Renal cortex interstitium (tissue), 11 donors: ENCODE results near the gene DNAH11. TPM values are rescaled to one million over a fixed set of nuclear protein-coding genes. Genes with fewer than 3 reads are reported as not detected.

ENCODE experiments used
- DNase-seq, 11 donors: peaks; one replicate each; pipeline ENCODE4 v3.0.0-alpha.2; 2013; ENCODE audit warnings: low read depth in 9 of 11, low spot score in 4 of 11; ENCODE audit errors: extremely low read depth in 1 of 11
- polyA plus RNA-seq, 3 donors: library from polyadenylated mRNA; unstranded; fragments of 120-200 nt; gene quantifications; one replicate each; pipeline ENCODE4 v1.2.1, GENCODE V29; 2013; ENCODE audit not compliant: insufficient read length in 3 of 3

DNAH11 gene
- polyA plus RNA-seq, 3 donors, result 0.78 to 4.3 (median 1.8) TPM

DNA sequence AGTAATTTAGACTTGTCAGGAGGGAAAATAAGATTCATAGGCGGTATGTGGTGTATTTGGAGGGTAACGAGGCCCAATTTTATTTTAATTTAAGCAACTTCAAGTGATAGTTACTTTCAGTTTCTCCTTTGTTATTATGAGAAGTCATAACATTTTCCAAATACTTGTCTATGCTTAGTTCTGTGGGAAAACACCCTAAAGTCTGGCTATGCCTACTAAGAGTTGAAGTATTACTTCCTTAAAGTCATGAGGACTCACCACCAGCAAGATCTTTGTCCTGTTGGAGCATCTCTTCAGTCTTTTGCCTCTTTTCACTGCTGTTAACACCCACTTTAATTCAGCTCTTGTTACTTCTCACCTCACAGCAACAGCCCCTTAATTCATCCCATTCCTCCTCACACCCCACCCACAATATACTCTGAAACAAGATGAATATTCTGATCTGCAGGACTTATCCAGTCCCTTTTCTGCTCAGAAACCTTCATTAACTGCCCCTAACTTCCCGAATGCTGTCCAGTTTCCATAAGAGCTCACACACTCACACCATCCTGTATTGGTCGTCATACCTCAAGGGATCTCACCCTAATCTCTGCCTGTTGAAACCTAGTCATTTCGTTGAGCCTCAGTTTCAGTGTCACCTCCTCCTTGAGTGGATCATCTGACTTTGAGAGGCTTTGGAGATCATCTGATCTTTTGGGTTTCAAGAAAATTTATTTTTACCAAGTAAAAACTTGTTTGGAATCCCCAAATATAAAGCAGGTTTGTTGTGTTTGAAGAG lies 61.3 kb downstream of the DNAH11 start:
- DNase-seq, result no peak

DNA sequence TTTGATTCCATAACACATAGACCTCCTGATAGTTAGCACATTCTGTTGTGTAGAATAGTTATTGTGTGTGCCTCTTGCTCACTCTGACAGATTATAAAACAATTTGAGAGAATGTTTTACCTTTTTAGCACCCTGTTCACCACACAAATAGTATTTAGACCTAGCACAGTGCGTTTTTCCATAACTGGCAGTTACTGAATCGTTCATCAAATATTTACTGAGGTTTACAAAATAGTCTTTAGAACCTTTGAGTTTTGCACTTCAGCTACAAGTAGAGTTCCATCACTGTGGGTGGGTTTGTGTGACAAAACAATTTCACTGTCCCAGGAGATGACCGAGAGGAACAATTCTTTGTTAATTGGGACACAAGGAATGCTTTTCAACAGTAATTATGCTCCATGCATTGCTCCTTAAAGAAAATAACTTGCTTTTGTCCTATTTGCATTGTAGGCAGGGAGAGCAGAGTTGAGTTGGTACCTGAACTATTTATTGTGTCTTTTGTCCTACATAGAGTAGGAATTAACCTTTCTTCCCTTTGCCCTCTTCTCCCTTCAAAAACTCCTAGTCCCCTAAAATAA lies 62.3 kb downstream of the DNAH11 start:
- no peak for DNase-seq

DNA sequence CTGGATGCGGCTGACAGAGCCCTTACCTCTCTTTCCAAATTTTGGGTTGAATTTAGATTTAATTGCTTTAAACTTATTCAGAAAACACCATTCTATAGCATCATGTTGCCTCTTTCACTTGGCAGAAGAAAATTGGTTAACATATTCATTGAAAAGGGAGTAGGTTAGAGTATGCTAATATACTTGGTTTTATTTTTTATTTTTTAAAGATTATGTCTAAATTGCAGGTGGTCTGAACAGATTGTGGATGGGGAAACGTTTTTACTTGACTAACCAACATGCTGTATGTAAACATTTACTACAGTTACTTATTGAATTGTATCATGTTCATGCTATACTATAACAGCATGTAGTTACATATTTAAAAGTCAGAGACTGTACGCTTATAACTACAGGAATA lies 65.6 kb downstream of the DNAH11 start:
- DNase-seq, result no peak

DNA sequence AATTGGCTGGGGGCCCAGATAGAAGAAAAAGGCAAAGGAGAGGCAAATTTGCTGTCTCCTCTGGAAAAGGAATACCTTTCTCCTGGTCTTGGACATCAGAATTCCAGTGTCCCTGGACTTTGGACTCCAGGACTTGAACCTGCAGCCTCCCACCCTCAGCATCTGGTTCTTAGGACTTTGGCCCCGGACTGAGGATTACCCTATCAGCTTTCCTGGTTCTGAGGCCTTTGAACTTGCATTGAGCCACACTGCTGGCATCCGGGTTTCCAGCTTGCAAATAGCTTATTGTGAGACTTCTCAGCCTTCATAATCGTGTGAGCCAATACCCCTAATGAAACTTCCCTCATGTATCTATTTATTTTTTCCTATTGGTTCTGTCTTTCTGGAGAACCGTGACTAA lies 68.3 kb downstream of the DNAH11 start:
- no peak for DNase-seq

DNA sequence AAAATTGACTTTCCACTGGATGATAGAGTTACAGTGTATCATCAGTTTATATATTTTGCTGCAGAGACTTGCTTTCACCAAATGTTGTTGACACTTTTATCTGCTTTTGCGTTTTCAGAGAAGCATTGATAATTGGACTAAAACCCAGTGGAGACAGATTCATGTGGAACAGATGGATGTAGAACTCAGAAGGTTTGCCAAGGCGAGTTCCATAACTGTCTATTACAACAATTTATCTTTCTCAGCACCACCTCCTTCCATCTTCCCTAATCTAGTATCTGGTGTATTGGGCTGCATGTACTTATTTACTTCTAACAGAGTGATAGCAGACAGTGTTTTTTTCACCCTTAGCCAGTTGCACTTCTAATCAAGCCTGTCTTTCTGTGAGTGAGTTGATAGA lies 73.3 kb downstream of the DNAH11 start:
- DNase-seq, result no peak

DNA sequence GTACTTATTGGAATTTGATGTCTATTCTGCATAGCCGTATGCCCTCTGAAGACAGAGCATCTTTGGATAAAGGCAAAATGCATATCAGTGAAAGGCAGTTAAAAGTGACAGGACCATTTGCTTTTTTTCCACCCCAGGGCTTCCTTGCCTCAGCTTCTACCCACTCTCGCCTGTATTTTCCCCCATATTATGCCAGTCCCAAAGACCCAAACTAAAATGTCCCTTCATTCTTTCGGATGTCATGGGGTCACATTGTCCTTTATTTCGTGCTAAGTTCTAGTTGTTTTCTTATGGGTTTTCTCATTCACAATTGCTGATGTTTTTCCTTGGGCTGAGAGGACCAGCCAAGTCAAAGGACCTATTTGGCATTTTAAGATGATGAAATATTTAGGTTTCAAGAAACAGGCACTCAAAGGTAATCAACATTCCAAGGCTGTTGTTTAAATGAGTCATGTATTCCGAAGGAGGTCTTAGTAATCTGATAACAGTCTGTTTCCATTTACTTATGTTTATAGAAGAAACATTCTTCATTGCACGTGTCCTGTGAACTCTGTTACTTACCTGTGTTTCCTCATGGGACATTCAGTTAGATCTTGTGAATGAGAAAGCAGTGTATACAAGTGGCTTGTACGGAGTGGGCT lies 74.1 kb downstream of the DNAH11 start:
- DNase-seq, result no peak

DNA sequence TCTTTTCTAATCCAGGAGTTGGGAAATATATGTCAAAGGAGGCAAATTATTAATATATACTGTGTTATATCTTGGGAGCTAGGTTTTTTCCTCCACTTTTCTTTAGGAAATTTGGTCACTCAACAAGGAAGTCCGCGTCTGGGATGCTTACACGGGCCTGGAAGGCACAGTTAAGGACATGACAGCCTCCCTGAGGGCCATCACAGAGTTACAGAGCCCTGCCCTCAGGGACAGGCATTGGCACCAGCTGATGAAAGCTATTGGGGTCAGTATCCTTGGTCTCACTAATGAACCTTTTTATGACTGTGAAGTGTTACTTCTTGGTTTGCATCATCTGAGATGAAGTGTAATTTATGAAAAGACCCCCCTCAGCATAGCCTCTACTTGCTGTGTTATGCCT lies 74.7 kb downstream of the DNAH11 start:
- DNase-seq, result no peak

DNA sequence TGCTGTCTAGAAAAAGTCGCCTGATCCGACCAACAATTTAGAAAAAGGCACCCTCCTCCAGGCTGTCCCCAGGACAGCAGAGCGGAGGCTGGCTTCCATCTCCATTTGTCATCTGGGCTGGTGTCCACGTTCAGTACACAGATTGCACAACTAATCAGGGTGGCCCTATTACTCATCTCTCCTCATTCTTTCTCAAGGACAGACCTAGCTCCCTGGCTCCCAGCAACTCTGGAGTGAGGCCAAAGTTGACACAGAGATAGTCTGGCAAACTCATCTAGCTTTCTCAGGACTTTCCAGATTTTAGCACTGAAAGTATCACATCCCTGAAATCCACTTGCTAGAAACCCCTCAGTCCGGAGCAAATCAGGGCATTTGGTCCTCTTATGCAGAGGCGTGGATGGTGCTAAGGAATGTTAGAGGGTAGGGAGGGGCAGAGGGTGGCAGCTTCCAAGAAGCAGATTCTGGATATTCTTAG lies 75.1 kb downstream of the DNAH11 start:
- peak in 1 of 11 donors; percentile 4 for DNase-seq

DNA sequence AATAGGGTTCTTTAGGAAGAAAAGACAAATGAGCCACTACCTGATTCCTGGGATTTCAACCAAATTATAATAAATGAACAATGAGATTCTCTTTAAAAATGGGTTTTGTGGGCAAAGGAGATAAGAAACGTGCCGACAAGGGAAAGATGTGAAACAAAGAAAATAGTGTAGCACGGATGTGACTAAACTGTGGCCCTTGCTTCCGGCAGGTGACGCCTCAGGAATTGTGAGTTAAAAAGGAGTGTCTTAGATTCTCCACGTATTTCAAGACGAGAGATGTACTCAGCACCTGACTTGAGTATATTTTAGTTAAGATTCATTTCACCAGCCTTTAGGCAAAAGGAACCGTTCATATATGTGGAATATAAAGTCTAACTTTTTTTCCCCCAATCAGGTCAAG lies 75.9 kb downstream of the DNAH11 start:
- no peak for DNase-seq

DNA sequence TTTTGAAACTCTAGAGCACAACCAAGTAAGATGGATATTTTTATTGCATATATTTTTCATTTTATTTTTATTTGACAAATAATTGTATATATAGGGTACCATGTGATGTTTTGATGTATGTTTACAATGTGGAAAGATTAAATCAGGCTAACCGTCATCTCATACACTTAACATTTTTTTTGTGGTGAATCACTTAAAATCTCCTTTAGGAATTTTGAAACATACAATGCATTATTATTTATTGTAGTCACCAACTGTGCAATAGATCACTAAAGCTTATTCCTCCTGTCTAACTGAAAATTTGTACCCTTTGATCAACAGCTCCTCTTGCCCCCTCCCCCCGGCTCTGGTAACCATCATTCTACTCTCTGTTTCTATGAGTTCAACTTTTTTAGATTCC lies 77.2 kb downstream of the DNAH11 start:
- no peak for DNase-seq

DNA sequence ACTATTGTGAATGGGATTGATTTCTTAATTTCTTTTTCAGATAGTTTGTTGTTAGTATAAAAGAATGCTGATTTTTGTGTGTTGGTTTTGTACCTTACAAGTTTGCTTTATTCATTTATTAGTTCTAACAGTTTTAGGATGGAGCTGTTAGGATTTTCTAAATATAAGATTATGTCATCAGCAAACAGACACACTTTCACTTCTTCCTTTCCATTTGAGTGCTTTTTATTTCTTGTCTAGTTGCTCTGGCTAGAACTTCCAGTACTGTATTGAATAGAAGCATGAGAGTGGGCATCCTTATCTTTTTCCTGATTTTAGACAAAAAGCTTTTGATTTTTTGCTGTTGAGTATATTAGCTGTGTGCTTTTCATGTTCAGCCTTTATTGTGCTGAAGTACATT lies 81.5 kb downstream of the DNAH11 start:
- DNase-seq, result no peak

DNA sequence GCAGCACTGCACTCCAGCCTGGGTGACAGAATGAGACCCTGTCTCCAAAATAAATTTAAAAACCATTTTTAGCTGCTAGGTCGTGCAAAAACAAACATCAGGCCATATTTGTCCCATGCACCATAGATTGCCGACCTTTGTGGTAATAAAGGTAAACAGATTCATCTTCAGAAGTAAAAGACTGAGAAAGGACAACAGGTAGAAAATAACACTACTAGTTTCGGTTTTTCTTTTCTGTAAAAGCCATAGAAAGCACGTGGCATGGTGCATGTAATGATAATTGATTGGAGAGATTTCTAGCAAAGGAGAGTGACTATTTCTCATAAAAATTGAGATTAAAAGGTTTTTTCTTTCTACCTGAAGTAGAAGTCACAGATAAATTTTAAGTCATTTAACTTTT lies 93.9 kb downstream of the DNAH11 start:
- DNase-seq, result no peak

DNA sequence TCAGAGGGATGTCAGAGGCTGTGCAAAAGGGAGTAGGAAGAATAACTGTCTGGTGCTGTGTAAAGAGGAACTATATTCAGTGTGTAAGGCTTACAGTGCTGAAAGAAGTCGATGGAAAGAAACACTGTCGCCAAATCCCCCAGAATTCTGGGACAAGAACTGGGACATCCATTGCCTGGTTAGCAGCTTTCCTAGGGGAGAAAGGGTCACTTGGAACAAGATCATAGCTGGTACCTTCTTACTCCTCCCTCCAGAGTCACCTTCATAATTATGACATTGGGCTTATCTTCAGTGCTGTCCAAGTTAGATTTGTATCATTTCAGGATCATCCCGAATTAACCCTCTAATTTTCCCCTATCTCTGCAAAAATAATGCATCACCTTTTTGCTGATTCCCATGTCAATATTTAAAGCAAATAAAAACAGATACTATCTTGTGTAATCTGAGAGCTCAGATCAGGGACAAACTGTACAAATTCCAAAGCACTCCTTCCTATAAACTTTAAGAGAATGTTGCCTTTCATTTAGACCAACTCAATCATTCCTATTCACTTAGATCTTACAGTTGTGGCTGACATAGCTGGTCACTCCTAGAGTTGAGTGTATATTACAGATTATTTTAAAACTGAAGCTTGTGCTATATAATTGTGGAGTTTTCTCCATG lies 96.5 kb downstream of the DNAH11 start:
- DNase-seq, result no peak

DNA sequence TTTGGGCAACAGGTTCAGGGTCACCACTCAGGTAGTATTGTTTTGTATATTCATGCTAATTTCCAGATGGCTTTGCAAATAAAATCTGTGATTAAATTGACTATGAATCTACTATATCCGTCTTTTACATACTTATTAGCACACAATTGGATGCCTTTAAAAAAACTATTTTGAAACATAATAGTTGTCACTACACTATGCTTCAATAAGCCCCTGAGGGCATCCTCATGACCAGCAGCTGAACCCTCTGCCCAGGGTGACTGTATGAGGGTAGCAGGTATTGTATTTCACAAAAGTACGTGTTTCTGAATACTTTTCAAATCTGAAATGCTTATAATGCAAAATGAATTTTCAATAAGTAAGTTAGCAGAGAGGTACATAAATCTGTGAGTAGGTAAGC lies 97.3 kb downstream of the DNAH11 start:
- DNase-seq, result no peak

DNA sequence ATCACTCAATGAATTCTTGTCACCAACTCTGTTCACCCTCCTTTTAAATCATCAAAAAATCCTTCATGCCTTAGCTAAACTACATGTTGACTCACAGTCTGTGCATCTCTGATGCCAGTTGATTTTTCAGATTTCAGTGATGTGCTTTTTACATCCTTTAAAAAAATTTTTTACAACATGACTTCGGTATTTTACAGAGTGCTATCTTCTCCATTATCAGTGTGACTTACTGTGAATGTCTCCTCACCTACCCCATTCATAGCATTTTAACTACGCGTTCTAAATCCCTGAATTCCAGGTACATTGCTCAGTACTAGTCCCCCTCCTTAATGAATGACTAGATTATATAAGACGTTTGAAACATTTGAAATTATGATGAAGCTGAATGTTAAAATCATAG lies 98.7 kb downstream of the DNAH11 start:
- DNase-seq, result no peak

DNA sequence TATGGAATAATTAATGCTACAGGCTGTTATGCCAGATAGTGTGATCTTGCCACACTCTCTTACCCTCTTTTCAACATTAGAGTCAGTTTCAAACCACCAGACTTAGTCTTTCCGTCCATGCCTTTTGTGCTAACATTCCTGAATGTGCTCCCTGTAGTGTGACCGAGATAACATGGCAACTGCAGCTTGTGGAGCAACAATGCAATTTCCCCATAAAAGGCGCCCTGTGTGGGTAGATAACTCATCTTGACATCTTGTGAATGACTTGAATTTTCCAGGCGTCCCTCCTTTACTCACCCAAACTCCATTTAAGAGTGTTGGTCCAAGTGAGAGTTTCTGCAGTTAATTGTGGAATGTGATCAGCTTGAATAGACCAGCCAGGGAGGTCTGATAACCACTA lies 99.6 kb downstream of the DNAH11 start:
- no peak for DNase-seq

DNA sequence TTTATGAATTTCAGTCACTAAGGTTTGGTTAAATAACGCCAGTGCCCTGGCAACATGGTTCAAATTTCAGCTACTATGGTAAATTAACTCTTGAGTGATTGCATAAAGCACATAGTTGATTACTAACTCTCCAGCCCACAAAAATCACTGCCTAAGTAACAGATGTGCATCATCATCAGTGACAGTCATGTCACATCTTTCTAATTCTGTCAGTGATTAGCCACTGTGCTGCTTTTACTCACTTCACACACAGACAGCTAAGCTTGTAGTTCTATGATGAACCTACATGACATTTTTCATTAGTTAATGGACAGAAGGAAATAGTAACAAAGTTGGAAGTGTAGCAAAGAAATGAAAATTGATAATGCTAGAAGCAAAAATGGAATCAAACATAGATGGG lies 108.9 kb downstream of the DNAH11 start:
- DNase-seq, result no peak

DNA sequence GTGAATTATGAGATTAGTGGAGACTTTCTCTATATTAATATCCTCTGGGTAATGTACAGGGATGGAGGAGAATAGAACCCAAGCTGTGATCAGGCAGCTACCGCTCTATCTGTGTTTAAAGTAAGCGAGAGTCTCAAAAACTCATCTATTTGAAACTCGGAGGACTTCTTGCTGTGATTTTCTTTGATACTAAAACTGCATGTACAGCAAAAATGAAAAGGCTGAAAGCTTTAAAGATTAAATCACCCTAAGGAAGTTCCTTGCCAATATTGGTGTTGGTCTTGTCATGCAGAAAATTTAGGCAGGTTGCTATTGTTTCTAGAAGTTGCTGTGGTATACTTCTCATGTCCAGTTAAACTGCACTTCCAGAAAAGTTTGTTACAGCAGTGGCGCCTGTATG lies 110.8 kb downstream of the DNAH11 start:
- DNase-seq, result no peak

DNA sequence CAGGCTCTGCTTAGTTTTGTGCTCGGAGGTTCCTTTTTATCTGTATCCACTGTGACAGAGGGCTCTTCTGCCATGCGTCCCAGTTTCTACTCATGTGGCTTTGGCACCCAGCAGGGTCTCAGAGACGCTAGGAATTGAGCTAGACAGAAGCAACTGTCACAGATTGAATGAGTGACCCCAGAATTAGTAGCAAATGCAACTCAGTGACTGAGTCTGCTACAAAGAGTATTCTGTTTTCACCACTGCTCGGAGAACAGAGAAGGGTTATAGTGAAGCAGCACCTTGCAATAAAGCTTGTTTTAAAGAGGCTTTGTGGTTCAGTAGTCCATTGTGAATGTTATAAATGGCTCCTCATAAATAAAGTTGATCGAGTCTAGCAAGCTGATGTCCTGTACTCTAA lies 113.2 kb downstream of the DNAH11 start:
- DNase-seq, result no peak

DNA sequence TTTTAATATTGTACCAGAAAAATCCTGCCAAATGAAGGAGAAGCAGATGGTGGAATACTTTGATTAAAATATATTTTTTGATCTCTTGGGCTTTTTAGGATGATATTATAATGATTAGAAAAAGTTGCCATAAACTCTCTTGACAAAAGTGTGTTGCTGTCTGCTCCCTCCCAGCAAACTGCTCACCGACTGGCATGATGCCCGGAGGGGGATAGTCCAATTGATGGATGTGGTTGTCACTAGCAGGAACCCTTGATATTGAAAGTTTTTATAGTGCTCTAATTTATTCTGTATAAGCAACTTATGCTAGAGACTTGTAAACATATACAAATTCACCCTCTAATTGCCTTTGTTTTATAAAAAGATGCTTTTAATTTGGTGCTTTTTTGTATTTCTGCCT lies 114.0 kb downstream of the DNAH11 start:
- no peak for DNase-seq
